Smooth muscle cell (in vitro differentiated cells): ENCODE results near the gene CNEP1R1. TPM values are rescaled to one million over a fixed set of nuclear protein-coding genes. Genes with fewer than 3 reads are reported as not detected.
A peak's percentile ranks its signal among the peaks of the same experiment; 100 is the strongest.

Experiments used
- DNase-seq: peaks from one replicate; lab custom pipeline; 2025; ENCODE audit not compliant: unreplicated experiment; lab: John Stamatoyannopoulos, UW
- H2AFZ ChIP-seq: fragments of 200-600 bp; sonication (generic); 2 replicates; pipeline ENCODE4 v1.6.0; 2016; ENCODE audit warnings: antibody characterized with exemption, low read depth, mild to moderate bottlenecking
- H3F3A ChIP-seq: fragments of 200-600 bp; sonication (generic); 2 replicates; pipeline ENCODE4 v1.6.0; 2017; ENCODE audit warnings: antibody characterized with exemption, low read depth
- H3K27ac ChIP-seq: fragments of 200-600 bp; sonication (generic); 2 replicates; pipeline ENCODE4 v1.5.1; 2016; ENCODE audit warnings: low read depth, mild to moderate bottlenecking
- H3K27me3 ChIP-seq: fragments of 200-600 bp; sonication (generic); 2 replicates; pipeline ENCODE4 v1.6.1; 2016; ENCODE audit warnings: low read depth, mild to moderate bottlenecking
- H3K36me3 ChIP-seq: fragments of 200-600 bp; sonication (generic); 2 replicates; pipeline ENCODE4 v1.5.1; 2016; ENCODE audit warnings: low read depth
- H3K4me1 ChIP-seq: fragments of 200-600 bp; sonication (generic); 2 replicates; pipeline ENCODE4 v1.5.1; 2016; ENCODE audit warnings: low read depth
- H3K4me2 ChIP-seq: fragments of 200-600 bp; sonication (generic); 2 replicates; pipeline ENCODE4 v1.6.0; 2016; ENCODE audit warnings: mild to moderate bottlenecking
- H3K4me3 ChIP-seq: fragments of 200-600 bp; sonication (generic); 2 replicates; pipeline ENCODE4 v1.5.1; 2016; ENCODE audit warnings: mild to moderate bottlenecking
- H3K79me2 ChIP-seq: fragments of 200-600 bp; sonication (generic); 2 replicates; pipeline ENCODE4 v1.6.0; 2016; ENCODE audit warnings: low read depth, mild to moderate bottlenecking
- H3K9ac ChIP-seq: fragments of 200-600 bp; sonication (generic); 2 replicates; pipeline ENCODE4 v1.6.0; 2016; ENCODE audit warnings: low read depth
- H3K9me3 ChIP-seq: fragments of 200-600 bp; sonication (generic); replicated peaks from 2 replicates; pipeline ENCODE4 v1.5.1; 2016; ENCODE audit warnings: low read depth
- H4K20me1 ChIP-seq: fragments of 200-600 bp; sonication (generic); 2 replicates; pipeline ENCODE4 v1.6.0; 2016; ENCODE audit warnings: low read depth
- CTCF ChIP-seq: fragments of 200-600 bp; sonication (generic); IDR thresholded peaks from 2 replicates; pipeline ENCODE4 v1.5.1; 2017; ENCODE audit warnings: borderline replicate concordance, mild to moderate bottlenecking, antibody characterized with exemption; ENCODE audit not compliant: insufficient read depth, poor library complexity, severe bottlenecking
- WGBS: methylation state at CpG from one replicate; pipeline ENCODE4 v1.1.7; 2016; ENCODE audit warnings: low lambda C conversion rate; 5-methylcytosine and 5-hydroxymethylcytosine counted together
- polyA plus RNA-seq: library from polyadenylated mRNA; unstranded; fragments of >200 nt; fragmentation: Nextera tagmentation; extraction: Ambion mirVana; gene quantifications from 2 replicates; pipeline ENCODE4 v1.2.1, GENCODE V29; 2016
- total RNA-seq: library from RNA; depleted of rRNA; stranded (reverse); fragments of >200 nt; gene quantifications from 2 replicates; pipeline ENCODE4 v1.2.3, GENCODE V29; 2014

Gene CNEP1R1
- total and polyA plus RNA-seq, 2 experiments from 2014 or later: 21.3 to 31.7 TPM

DNA sequence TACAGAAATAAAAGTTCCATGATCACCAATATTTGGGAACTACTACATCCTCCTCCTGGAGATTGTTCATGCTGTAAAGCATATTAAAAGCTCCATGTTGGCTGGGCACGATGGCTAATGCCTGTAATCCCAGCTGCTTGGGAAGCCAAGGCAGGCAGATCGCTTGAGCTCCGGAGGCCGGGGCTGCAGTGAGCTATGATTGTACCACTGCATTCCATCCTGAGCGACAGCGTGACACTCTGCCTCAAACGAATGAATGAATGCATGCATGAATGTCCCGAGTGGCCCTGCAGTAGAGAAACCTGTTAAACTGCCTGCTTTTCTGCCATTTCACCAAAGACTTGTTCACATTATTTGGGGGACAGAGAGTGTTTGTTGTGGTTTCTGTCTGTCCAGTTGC lies 15.0 kb downstream of the CNEP1R1 start:
- WGBS: 23% methylated on average over 8 of the region's 8 CpGs
- H3K79me2 ChIP-seq: no peaks in the 10 kb centered on the region
- H3K36me3 ChIP-seq: peaks cover 11% of the 10 kb centered on the region

DNA sequence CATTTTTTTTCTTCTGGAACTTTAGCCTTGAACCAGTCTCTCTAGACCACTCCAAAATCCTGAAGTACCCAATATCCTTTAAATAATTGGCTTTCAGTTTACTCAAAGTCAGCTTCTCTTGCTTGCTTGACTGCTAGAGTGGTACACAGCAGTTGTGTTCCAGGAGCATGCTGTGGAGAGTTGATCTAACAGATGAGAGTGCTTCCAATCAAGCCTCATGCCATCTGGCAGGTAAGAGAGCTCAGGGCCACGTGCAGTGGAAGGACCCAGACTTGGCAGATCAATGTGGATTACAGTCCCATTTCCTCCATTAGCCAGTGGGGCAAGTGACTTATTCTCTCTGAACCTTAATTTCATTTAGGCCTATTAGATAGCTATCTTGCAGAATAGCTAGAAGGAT lies 15.7 kb downstream of the CNEP1R1 start:
- no peaks in the 10 kb centered on the region for H3K4me1 ChIP-seq
- H3K4me2 ChIP-seq: no peak overlapping the region
- H3F3A ChIP-seq: peaks cover 13% of the 10 kb centered on the region
- H2AFZ ChIP-seq: no peak overlapping the region
- no peak for TF ChIP-seq CTCF
- peaks cover 7% of the 10 kb centered on the region for H3K36me3 ChIP-seq
- no peak overlapping the region for H3K9ac ChIP-seq
- no peak overlapping the region for H3K27ac ChIP-seq
- H4K20me1 ChIP-seq: no peaks in the 10 kb centered on the region
- no peak for DNase-seq
- no peak overlapping the region for H3K4me3 ChIP-seq
- 79% methylated on average over 1 of the region's 1 CpG for WGBS
- no peaks in the 10 kb centered on the region for H3K9me3 ChIP-seq
- H3K27me3 ChIP-seq: peaks cover 9% of the 10 kb centered on the region
- H3K79me2 ChIP-seq: no peaks in the 10 kb centered on the region

More for the DNA sequence above, 15.0 kb downstream of the CNEP1R1 start:
- H3F3A ChIP-seq: peaks cover 13% of the 10 kb centered on the region
- no peak overlapping the region for H3K27ac ChIP-seq
- no peaks in the 10 kb centered on the region for H3K9me3 ChIP-seq
- no peak for DNase-seq
- H3K4me2 ChIP-seq: peak overlapping the region; percentile 44
- peaks cover 9% of the 10 kb centered on the region for H3K27me3 ChIP-seq
- no peak overlapping the region for H3K4me3 ChIP-seq
- H3K4me1 ChIP-seq: no peaks in the 10 kb centered on the region
- no peak overlapping the region for H2AFZ ChIP-seq
- no peak for TF ChIP-seq CTCF
- no peak overlapping the region for H3K9ac ChIP-seq
- H4K20me1 ChIP-seq: no peaks in the 10 kb centered on the region

GRCh38 chr16:50043358-50043757 lies 18.3 kb downstream of the CNEP1R1 start:
- H3K36me3 ChIP-seq: no peaks in the 10 kb centered on the region
- no peaks in the 10 kb centered on the region for H3K9me3 ChIP-seq
- no peak overlapping the region for H3K4me2 ChIP-seq
- H4K20me1 ChIP-seq: no peaks in the 10 kb centered on the region
- no peak overlapping the region for H2AFZ ChIP-seq
- no peak overlapping the region for H3K4me3 ChIP-seq
- no peak overlapping the region for H3K27ac ChIP-seq
- no peaks in the 10 kb centered on the region for H3F3A ChIP-seq
- H3K4me1 ChIP-seq: no peaks in the 10 kb centered on the region
- DNase-seq: no peak
- H3K9ac ChIP-seq: no peak overlapping the region
- no peaks in the 10 kb centered on the region for H3K79me2 ChIP-seq
- WGBS: 85% methylated on average over 5 of the region's 5 CpGs
- peaks cover 9% of the 10 kb centered on the region for H3K27me3 ChIP-seq
- no peak for TF ChIP-seq CTCF

DNA sequence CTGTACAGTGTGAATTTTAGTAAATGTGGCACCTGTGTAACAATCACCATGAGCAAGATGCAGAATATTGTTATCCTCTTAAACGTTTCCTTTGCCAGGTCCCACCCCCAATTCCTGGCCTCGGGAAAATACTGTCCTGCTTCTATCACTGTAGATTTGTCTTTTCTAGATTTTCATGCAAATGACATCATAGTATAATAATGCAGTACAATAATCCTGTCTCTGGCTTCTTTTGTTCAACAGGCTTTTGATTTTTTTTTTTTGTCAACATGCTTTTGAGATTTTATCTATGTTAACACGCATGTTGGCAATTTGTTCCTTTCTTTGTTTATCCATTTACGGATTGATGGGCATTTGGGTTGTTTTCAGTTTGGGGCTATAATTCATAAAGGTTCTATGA lies 20.4 kb downstream of the CNEP1R1 start:
- WGBS: 82% methylated on average over 4 of the region's 4 CpGs
- no peak overlapping the region for H3K27ac ChIP-seq
- DNase-seq: no peak
- H3K36me3 ChIP-seq: no peaks in the 10 kb centered on the region
- H3K4me3 ChIP-seq: no peak overlapping the region
- no peaks in the 10 kb centered on the region for H3F3A ChIP-seq
- no peak for TF ChIP-seq CTCF
- H3K4me2 ChIP-seq: no peak overlapping the region
- H3K27me3 ChIP-seq: peaks cover 9% of the 10 kb centered on the region
- no peaks in the 10 kb centered on the region for H3K79me2 ChIP-seq
- H4K20me1 ChIP-seq: no peaks in the 10 kb centered on the region
- no peak overlapping the region for H3K9ac ChIP-seq
- no peak overlapping the region for H2AFZ ChIP-seq
- H3K9me3 ChIP-seq: no peaks in the 10 kb centered on the region
- no peaks in the 10 kb centered on the region for H3K4me1 ChIP-seq
